AG10803 (cell line): ENCODE data around the gene DENR.

Experiments used
- DNase-seq: peaks from one replicate; pipeline ENCODE4 v3.0.0; 2010; ENCODE audit warnings: low read depth
- H3K4me3 ChIP-seq: 2 replicates; pipeline ENCODE4 v1.5.1; 2011; ENCODE audit warnings: mild to moderate bottlenecking, low read length, control low read depth
- CTCF ChIP-seq: conservative IDR thresholded peaks from 2 replicates; pipeline ENCODE4 v1.5.1; 2011; ENCODE audit warnings: mild to moderate bottlenecking, low read length, control low read depth, inconsistent platforms

The DENR gene

DNA sequence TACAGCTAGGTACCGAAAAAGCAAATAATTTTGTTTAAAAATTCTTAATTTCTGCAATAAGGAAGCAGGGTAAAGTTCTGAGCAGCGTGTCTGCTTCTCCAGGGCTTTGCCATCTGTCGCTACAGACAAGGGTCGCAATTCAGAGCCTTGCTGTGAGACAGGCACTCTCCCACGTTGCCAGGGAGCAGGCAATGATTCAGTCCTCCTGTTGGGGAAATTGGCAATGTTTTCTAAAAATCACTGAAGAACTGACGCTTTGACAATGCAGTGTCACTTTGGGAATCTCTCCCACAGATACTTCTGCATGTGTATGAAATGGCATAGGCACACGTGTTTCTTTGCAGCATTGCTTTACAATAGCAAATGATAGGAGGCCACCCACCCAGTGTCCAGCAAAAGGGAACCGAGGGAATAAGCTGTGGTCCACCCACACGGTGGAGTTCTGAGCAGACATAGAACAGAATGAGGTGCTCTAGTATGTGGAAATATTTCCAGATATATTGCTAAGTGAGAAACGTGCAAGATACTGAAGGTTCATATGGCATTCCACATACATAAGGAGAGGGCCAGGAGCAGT is 66.7 kb downstream of the DENR start:
- no peak for TF ChIP-seq CTCF
- no peak overlapping the region for H3K4me3 ChIP-seq
- no peak for DNase-seq

- DNase-seq, result no peak
- H3K4me3 ChIP-seq, result no peak overlapping the region
- TF ChIP-seq CTCF, result no peak
Observed at GRCh38 chr12:122820138-122820537, 67.5 kb downstream of the DENR start.
